HepG2 (cell line): ENCODE data around the gene GPR137. TPM values are rescaled to one million over a fixed set of nuclear protein-coding genes. Genes with fewer than 3 reads are reported as not detected.

Experiments used
- ATAC-seq: fragments of 200-7000 bp; cut with Tn5 transposase; 3 replicates; pipeline ENCODE4 v1.9.1; 2020; ENCODE audit warnings: mild to moderate bottlenecking, moderate library complexity
- BruUV-seq: library from RNA; stranded (reverse); fragments of 400-500 nt; replicated peaks from 2 replicates; lab custom pipeline; 2021; lab: Mats Ljungman, UMichigan
- CTCF ChIA-PET: fragments of 300-600 bp; formaldehyde crosslinking; extraction: SDS; loops from one replicate; lab custom pipeline; 2021; ENCODE audit warnings: low total read pairs, inconsistent platforms, low intra/inter-chr PET ratio; lab: Yijun Ruan, JAX
- POLR2A ChIA-PET: fragments of 350-600 bp; sonication (Branson Sonifier 250); formaldehyde crosslinking; loops from one replicate; lab custom pipeline; 2020; ENCODE audit warnings: antibody characterized with exemption, inconsistent platforms; lab: Yijun Ruan, JAX
- DNase-seq: peaks from one replicate; pipeline ENCODE4 v3.0.0-alpha.2; 2015; ENCODE audit warnings: low spot score
- FAIRE-seq: peaks from 3 replicates; lab custom pipeline; 2011; peaks lifted over from hg19 to GRCh38; lab: Jason Lieb, UNC
- H2AFZ ChIP-seq: one replicate; pipeline ENCODE4 v1.6.1; 2011; ENCODE audit warnings: low read length, inconsistent platforms
- H3K27ac ChIP-seq: fragments of 300-600 bp; 3 replicates; pipeline ENCODE4 v1.8.0; 2011; ENCODE audit warnings: mixed run types, mild to moderate bottlenecking, mixed read lengths, low read length, inconsistent platforms; ENCODE audit not compliant: insufficient read depth; ENCODE audit errors: extremely low read length
- H3K27me3 ChIP-seq, 2 experiments: fragments of 200-600 bp in 1 of 2; 2 replicates in 1 of 2; 3 replicates in 1 of 2; pipeline versions ENCODE4 v1.6.0 to v1.8.0; 2011; ENCODE audit warnings: low read length in 2 of 2, mild to moderate bottlenecking in 2 of 2, moderate library complexity in 2 of 2, inconsistent platforms in 1 of 2; ENCODE audit not compliant: insufficient read depth in 2 of 2, control insufficient read depth in 1 of 2
- H3K36me3 ChIP-seq, 2 experiments: fragments of 200-600 bp in 1 of 2; replicated peaks in 1 of 2; 2 replicates in 1 of 2; 3 replicates in 1 of 2; pipeline versions ENCODE4 v1.5.1 to v1.8.0; 2011; ENCODE audit warnings: low read length in 2 of 2, inconsistent platforms in 1 of 2; ENCODE audit not compliant: insufficient read depth in 2 of 2, control insufficient read depth in 1 of 2
- H3K4me1 ChIP-seq: 2 replicates; pipeline ENCODE4 v1.5.1; 2012; ENCODE audit warnings: low read length, inconsistent platforms; ENCODE audit not compliant: insufficient read depth
- H3K4me2 ChIP-seq: 2 replicates; pipeline ENCODE4 v1.6.0; 2011; ENCODE audit warnings: low read depth, low read length, inconsistent platforms
- H3K4me3 ChIP-seq, 3 experiments: fragments of 200-600 bp in 1 of 3; sonication (generic), shearing (Covaris generic) in 1 of 3; replicated peaks in 1 of 3; 2 replicates each; pipeline ENCODE4 v1.5.1; 2011 to 2016; ENCODE audit warnings: low read length in 3 of 3, inconsistent platforms in 2 of 3, low read depth in 2 of 3, mild to moderate bottlenecking in 2 of 3, control low read depth in 1 of 3, mixed read lengths in 1 of 3; ENCODE audit not compliant: insufficient read depth in 1 of 3
- H3K79me2 ChIP-seq: one replicate; pipeline ENCODE4 v1.6.1; 2011; ENCODE audit warnings: low read length, inconsistent platforms; ENCODE audit not compliant: insufficient read depth
- H3K9ac ChIP-seq: 2 replicates; pipeline ENCODE4 v1.6.0; 2011; ENCODE audit warnings: mild to moderate bottlenecking, low read depth, low read length, inconsistent platforms; ENCODE audit not compliant: insufficient read depth
- H3K9me3 ChIP-seq: 2 replicates; pipeline ENCODE4 v1.5.1; 2012; ENCODE audit warnings: mild to moderate bottlenecking, low read length
- H4K20me1 ChIP-seq: 2 replicates; pipeline ENCODE4 v1.6.0; 2011; ENCODE audit warnings: inconsistent platforms, mild to moderate bottlenecking, low read length, moderate library complexity; ENCODE audit not compliant: insufficient read depth
- ETV6 ChIP-seq: sonication (generic); formaldehyde crosslinking; conservative IDR thresholded peaks from 2 replicates; pipeline ENCODE4 v1.4.0; 2020; ENCODE audit warnings: missing genetic modification reagents
- FOXM1 ChIP-seq: sonication (generic); formaldehyde crosslinking; IDR thresholded peaks from 2 replicates; pipeline ENCODE4 v1.5.0; 2020; ENCODE audit warnings: missing genetic modification reagents
- FOXP1 ChIP-seq, 2 experiments: fragments of 450-650 bp in 1 of 2; IDR thresholded peaks; 2 replicates each; pipeline ENCODE4 v1.6.1; 2017 to 2018; ENCODE audit warnings: antibody characterized with exemption in 1 of 2
- IKZF1 ChIP-seq: fragments of 450-650 bp; IDR thresholded peaks from 2 replicates; pipeline ENCODE4 v1.7.1; 2016
- KLF12 ChIP-seq: sonication (generic); formaldehyde crosslinking; IDR thresholded peaks from 2 replicates; pipeline ENCODE4 v1.4.0; 2020; ENCODE audit warnings: missing genetic modification reagents, borderline replicate concordance
- PITX1 ChIP-seq: sonication (generic); formaldehyde crosslinking; IDR thresholded peaks from 2 replicates; pipeline ENCODE4 v1.5.1; 2020; ENCODE audit warnings: mild to moderate bottlenecking, missing genetic modification reagents
- RNF2 ChIP-seq: fragments of 450-650 bp; conservative IDR thresholded peaks from 2 replicates; pipeline ENCODE4 v1.6.1; 2016; ENCODE audit warnings: low read depth
- SAP130 ChIP-seq: IDR thresholded peaks from 2 replicates; pipeline ENCODE4 v1.6.1; 2016; ENCODE audit warnings: low read depth
- SMAD3 ChIP-seq: sonication (generic); formaldehyde crosslinking; IDR thresholded peaks from 2 replicates; pipeline ENCODE4 v1.4.0; 2020; ENCODE audit warnings: missing genetic modification reagents
- SNAI1 ChIP-seq: sonication (generic); formaldehyde crosslinking; IDR thresholded peaks from 2 replicates; pipeline ENCODE4 v1.5.0; 2020; ENCODE audit warnings: mild to moderate bottlenecking, missing genetic modification reagents, borderline replicate concordance
- ZNF607 ChIP-seq: sonication (generic); formaldehyde crosslinking; IDR thresholded peaks from 2 replicates; pipeline ENCODE4 v1.5.1; 2020; ENCODE audit warnings: missing genetic modification reagents, mild to moderate bottlenecking, borderline replicate concordance
- WGBS: methylation state at CpG from one replicate; pipeline ENCODE4 v1.1.6; 2017; ENCODE audit warnings: low lambda C conversion rate; 5-methylcytosine and 5-hydroxymethylcytosine counted together
- in situ Hi-C: cut with HindIII; loops from 2 replicates; pipeline ENCODE4 v1.10.0; 2017; ENCODE audit warnings: low pct_unique_long_range_greater_than_20kb; ENCODE audit not compliant: extremely low pct_ligation_motif_present
- intact Hi-C: fragments of 100-400 bp; cut with micrococcal nuclease; formaldehyde crosslinking; loops from one replicate; pipeline ENCODE4 v1.10.0; 2022; ENCODE audit not compliant: unreplicated experiment
- polyA plus RNA-seq, 8 experiments: library from polyadenylated mRNA; depleted of rRNA in 3 of 8; stranded (reverse) in 7 of 8; unstranded in 1 of 8; fragments of >200 nt; fragmentation: Illumina TruSeq in 4 of 8; extraction: Trizol in 4 of 8; gene quantifications; 2 replicates each; pipeline versions ENCODE4 v1.2.1 to v1.2.3, GENCODE V29; 2011 to 2016; ENCODE audit warnings: low read depth in 4 of 8, missing spikeins in 1 of 8, mixed read lengths in 1 of 8; ENCODE audit not compliant: insufficient read depth in 1 of 8
- total RNA-seq, 5 experiments: library from RNA; depleted of rRNA; stranded (reverse); fragments of >200 nt; fragmentation: Illumina TruSeq; extraction: Trizol; gene quantifications; 2 replicates each; pipeline ENCODE4 v1.2.3, GENCODE V29; 2016; ENCODE audit warnings: low read depth in 1 of 5
- TF ChIP-seq, protein P1 (sequence below): sonication (generic); formaldehyde crosslinking; IDR thresholded peaks from 2 replicates; pipeline ENCODE4 v1.8.1; 2023; ENCODE audit warnings: mild to moderate bottlenecking, missing genetic modification reagents

GPR137 gene
- total and polyA plus RNA-seq, 2 of the 13 experiments (the other 11 are each of a cell fraction or from before 2014, with no cell fraction given): 8.5 to 13.2 TPM

DNA sequence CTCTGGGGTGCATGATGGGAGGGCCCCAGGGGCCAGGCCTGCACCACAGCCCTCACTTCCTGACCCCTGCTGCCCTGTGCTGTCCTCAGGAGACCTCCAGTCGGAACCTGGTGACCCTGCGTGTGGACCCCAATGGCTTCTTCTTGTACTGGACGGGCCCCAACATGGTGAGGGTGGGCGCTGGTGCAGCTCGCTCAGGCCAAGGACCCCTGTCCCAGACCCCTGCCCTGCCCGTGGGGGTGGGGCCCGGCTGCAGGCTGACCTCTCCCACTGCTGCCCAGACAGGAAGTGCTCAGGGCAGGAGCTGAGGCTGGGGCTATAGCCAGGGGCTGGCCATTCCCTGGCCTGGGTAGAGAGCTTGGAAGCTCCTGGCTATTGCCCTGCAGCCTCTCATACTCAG, 31.3 kb upstream of the GPR137 start:
- no peak for TF ChIP-seq ZNF607 (CRISPR knock-in tag)
- TF ChIP-seq IKZF1: no peak
- TF ChIP-seq, protein P1, sequence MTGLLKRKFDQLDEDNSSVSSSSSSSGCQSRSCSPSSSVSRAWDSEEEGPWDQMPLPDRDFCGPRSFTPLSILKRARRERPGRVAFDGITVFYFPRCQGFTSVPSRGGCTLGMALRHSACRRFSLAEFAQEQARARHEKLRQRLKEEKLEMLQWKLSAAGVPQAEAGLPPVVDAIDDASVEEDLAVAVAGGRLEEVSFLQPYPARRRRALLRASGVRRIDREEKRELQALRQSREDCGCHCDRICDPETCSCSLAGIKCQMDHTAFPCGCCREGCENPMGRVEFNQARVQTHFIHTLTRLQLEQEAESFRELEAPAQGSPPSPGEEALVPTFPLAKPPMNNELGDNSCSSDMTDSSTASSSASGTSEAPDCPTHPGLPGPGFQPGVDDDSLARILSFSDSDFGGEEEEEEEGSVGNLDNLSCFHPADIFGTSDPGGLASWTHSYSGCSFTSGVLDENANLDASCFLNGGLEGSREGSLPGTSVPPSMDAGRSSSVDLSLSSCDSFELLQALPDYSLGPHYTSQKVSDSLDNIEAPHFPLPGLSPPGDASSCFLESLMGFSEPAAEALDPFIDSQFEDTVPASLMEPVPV (CRISPR knock-in tag): no peak
- TF ChIP-seq FOXM1 (CRISPR knock-in tag): no peak
- TF ChIP-seq SAP130 (CRISPR knock-in tag): no peak
- TF ChIP-seq KLF12 (CRISPR knock-in tag): no peak
- no peak for TF ChIP-seq ETV6 (CRISPR knock-in tag)
- TF ChIP-seq PITX1 (CRISPR knock-in tag): no peak
- no peak for TF ChIP-seq SNAI1 (CRISPR knock-in tag)
- no peak for TF ChIP-seq SMAD3 (CRISPR knock-in tag)
- TF ChIP-seq FOXP1 (IDR thresholded peaks at IDR 0.05): no peak
- TF ChIP-seq FOXP1 (CRISPR knock-in tag; IDR thresholded peaks at IDR 0.05): no peak
- no peak for TF ChIP-seq RNF2
- TF ChIP-seq, all 625 proteins: peak for 0
- H3K36me3 ChIP-seq: peaks cover 12 to 19% of the 10 kb centered on the region in 2 experiments; a peak in 4 of 5 replicates
- FAIRE-seq: no peak
- H2AFZ ChIP-seq: no peak overlapping the region
- no peaks in the 10 kb centered on the region for H3K9me3 ChIP-seq
- H3K4me3 ChIP-seq: no peak overlapping the region
- ChIA-PET CTCF (no interaction called here), POLR2A (no interaction called here)
- in situ Hi-C loops (no loop called here), intact Hi-C loops (no loop called here)
- 93% methylated on average over 3 of the region's 7 CpGs for WGBS
- H3K4me1 ChIP-seq: peaks cover 33% of the 10 kb centered on the region
- no peak overlapping the region for H3K4me2 ChIP-seq
- no peak for DNase-seq
- H3K79me2 ChIP-seq: peaks cover 7% of the 10 kb centered on the region
- no peak overlapping the region for H3K9ac ChIP-seq
- no peaks in the 10 kb centered on the region for H4K20me1 ChIP-seq
- H3K27me3 ChIP-seq: no peaks in the 10 kb centered on the region; a peak in 1 of 5 replicates
- no peak for ATAC-seq
- no peak overlapping the region for H3K27ac ChIP-seq
- BruUV-seq: no TSS peak
